Nephron progenitor cell (in vitro differentiated cells): ENCODE measurements around the gene RALBP1.
"Not testable (repeated sequence)": the region's sequence is repeated elsewhere in the genome, so short reads cannot be mapped to it uniquely, and the experiment has no call there.

Experiments
- DNase-seq: peaks from one replicate; pipeline ENCODE4 v3.0.0; 2021
- H3K27ac Mint-ChIP-seq: 2 replicates; pipeline ENCODE4 v1.8.0; 2021; ENCODE audit warnings: mild to moderate bottlenecking, moderate library complexity, mixed read lengths
- H3K27me3 Mint-ChIP-seq: 2 replicates; pipeline ENCODE4 v1.8.0; 2021; ENCODE audit warnings: mild to moderate bottlenecking, low read depth, mixed read lengths; ENCODE audit not compliant: poor library complexity
- H3K36me3 Mint-ChIP-seq: 2 replicates; pipeline ENCODE4 v1.8.0; 2021; ENCODE audit warnings: low read depth, mixed read lengths
- H3K4me1 Mint-ChIP-seq: 2 replicates; pipeline ENCODE4 v1.8.0; 2021; ENCODE audit warnings: mixed read lengths
- H3K4me3 Mint-ChIP-seq: 2 replicates; pipeline ENCODE4 v1.8.0; 2021; ENCODE audit warnings: mild to moderate bottlenecking, moderate library complexity, mixed read lengths
- H3K9me3 Mint-ChIP-seq: 2 replicates; pipeline ENCODE4 v1.8.0; 2021; ENCODE audit warnings: mild to moderate bottlenecking, moderate library complexity, mixed read lengths
- TF ChIP-seq, protein P1 (sequence below): fragments of 200-600 bp; sonication (generic); IDR thresholded peaks from 2 replicates; pipeline ENCODE4 v1.5.0; 2021; ENCODE audit warnings: antibody characterized with exemption

The RALBP1 gene

DNA sequence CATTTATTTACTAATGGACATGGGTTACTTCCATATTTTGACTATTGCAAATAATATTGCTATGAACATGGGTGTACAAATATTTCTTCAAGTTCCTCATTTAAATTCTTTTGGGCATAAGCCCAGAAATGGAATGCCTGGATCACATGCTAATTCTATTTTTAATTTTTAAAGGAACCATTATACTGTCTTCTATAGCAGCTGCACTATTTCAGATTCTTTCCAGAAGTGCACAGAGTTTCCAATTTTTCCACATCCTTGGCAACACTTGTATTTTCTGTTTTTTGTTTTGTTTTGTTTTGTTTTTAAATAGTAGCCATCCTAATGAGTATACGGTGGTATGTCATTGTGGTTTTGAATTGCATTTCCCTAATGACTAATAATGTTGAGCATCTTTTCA, 8.5 kb upstream of the RALBP1 start:
- H3K27ac Mint-ChIP-seq, result no peak overlapping the region
- TF ChIP-seq, protein P1, sequence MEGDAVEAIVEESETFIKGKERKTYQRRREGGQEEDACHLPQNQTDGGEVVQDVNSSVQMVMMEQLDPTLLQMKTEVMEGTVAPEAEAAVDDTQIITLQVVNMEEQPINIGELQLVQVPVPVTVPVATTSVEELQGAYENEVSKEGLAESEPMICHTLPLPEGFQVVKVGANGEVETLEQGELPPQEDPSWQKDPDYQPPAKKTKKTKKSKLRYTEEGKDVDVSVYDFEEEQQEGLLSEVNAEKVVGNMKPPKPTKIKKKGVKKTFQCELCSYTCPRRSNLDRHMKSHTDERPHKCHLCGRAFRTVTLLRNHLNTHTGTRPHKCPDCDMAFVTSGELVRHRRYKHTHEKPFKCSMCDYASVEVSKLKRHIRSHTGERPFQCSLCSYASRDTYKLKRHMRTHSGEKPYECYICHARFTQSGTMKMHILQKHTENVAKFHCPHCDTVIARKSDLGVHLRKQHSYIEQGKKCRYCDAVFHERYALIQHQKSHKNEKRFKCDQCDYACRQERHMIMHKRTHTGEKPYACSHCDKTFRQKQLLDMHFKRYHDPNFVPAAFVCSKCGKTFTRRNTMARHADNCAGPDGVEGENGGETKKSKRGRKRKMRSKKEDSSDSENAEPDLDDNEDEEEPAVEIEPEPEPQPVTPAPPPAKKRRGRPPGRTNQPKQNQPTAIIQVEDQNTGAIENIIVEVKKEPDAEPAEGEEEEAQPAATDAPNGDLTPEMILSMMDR, result no peak

GRCh38 chr18:9468998-9469397, 6.3 kb upstream of the RALBP1 start:
- Mint-ChIP-seq H3K9me3 (peaks cover 49% of the 10 kb centered on the region), H3K27ac (no peak overlapping the region), H3K4me1 (peaks cover 4% of the 10 kb centered on the region), H3K27me3 (peaks cover 16% of the 10 kb centered on the region), H3K4me3 (no peak overlapping the region), H3K36me3 (peaks cover 8% of the 10 kb centered on the region)
- TF ChIP-seq, protein P1, result no peak
- no peak for DNase-seq

More for the DNA sequence above, 8.5 kb upstream of the RALBP1 start:
- Mint-ChIP-seq H3K36me3 (peaks cover 8% of the 10 kb centered on the region), H3K4me3 (no peak overlapping the region), H3K27me3 (peaks cover 12% of the 10 kb centered on the region), H3K9me3 (peaks cover 52% of the 10 kb centered on the region), H3K4me1 (no peaks in the 10 kb centered on the region)
- DNase-seq, result no peak

DNA sequence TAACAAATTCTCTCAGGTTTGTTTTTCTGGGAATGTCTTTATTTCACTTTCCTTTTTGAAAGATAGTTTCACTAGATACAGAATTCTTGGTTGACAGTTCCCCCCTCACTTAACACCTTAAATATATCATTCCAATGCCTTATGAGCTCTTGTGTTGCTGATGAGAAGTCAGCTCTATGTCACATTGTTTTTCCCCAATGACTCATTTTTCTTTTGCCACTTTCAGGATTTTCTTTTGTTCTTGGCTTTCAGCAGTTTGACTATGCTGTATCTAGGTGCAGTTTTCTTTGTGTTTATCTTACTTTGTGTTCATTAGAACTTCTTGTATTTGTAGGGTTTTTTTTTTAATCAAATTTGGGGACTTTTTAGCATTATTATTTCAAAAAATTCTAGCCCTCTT, 5.6 kb upstream of the RALBP1 start:
- Mint-ChIP-seq H3K27me3 (peaks cover 19% of the 10 kb centered on the region), H3K36me3 (peaks cover 8% of the 10 kb centered on the region), H3K4me3 (no peak overlapping the region), H3K27ac (no peak overlapping the region), H3K9me3 (peaks cover 44% of the 10 kb centered on the region), H3K4me1 (peaks cover 10% of the 10 kb centered on the region)
- TF ChIP-seq, protein P1, result no peak
- DNase-seq, result no peak

GRCh38 chr18:9474108-9474982, 968 bp upstream of the RALBP1 start:
- DNase-seq, result no peak
- H3K9me3 Mint-ChIP-seq, result peaks cover 9% of the 10 kb centered on the region
- peaks cover 27% of the 10 kb centered on the region for H3K4me1 Mint-ChIP-seq
- peak overlapping the region; percentile 97 for H3K27ac Mint-ChIP-seq
- TF ChIP-seq, protein P1, result no peak
- peak overlapping the region; percentile 89 for H3K4me3 Mint-ChIP-seq
- peaks cover 9% of the 10 kb centered on the region for H3K27me3 Mint-ChIP-seq
- peaks cover 14% of the 10 kb centered on the region for H3K36me3 Mint-ChIP-seq

DNA sequence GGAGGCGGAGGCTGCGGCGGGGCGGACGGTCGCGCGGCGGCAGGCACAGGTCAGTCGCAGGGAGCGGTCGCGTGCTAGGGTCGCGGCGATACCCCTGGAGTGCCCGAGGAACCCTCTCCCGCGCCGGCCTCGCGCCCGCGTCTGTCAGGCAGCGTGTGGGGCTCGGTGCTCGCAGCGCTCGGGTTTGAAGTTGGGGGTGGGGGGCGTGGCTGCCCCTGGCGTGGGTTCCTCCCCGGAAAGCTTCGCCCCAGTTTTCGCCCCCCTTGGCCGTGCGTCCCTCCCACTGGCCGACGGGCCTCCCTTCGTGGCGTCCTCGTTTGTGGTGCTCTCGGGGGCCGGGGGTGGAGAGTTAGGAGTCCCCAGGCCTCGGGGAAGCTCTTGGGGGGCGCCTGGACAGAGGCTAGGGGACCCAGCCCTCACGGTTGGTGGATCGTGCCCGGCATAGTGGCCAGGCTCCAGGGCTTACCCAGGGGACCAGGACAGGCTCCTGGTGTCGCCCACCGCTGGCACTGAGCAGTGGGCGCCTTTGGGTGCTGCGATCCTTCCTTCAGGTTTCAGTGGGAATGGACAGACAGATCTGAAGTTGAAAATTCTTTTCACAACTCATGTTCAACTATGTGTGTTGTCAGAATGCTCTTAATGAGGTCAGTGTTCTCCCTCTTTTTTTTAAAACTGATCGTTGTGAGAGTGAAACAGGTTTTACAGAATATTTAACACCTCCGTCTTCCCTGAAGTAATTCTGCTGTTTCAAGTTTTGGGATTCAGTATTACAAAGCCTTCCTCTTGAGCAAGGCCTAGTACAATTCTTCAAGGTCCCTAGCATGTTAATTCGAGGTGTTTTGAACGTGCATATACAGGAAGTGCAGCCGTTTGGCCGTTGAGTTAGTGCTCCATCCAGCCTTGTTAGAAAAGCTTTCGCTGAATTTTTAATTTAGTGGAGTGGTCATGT, 604 bp downstream of the RALBP1 start:
- Mint-ChIP-seq H3K27ac (peak overlapping the region; percentile 41), H3K36me3 (peaks cover 27% of the 10 kb centered on the region), H3K4me1 (peaks cover 27% of the 10 kb centered on the region), H3K9me3 (no peaks in the 10 kb centered on the region), H3K27me3 (peaks cover 9% of the 10 kb centered on the region), H3K4me3 (peak overlapping the region; percentile 89)
- DNase-seq, result no peak
- TF ChIP-seq, protein P1, result no peak

- not testable (repeated sequence) for DNase-seq, H3K27ac Mint-ChIP-seq, H3K27me3 Mint-ChIP-seq, H3K9me3 Mint-ChIP-seq
- H3K36me3 Mint-ChIP-seq, result peaks cover 37% of the 10 kb centered on the region
- peak overlapping the region; percentile 89 for H3K4me3 Mint-ChIP-seq
- H3K4me1 Mint-ChIP-seq, result peaks cover 27% of the 10 kb centered on the region
Observed at GRCh38 chr18:9476949-9477348, 1.6 kb downstream of the RALBP1 start.
